Endothelial cell of umbilical vein (primary cell): ENCODE results near the gene SDHAF2.

ENCODE experiments used
- MYC ChIP-seq: IDR thresholded peaks from one replicate; pipeline ENCODE4 v1.6.1; 2011; ENCODE audit warnings: mild to moderate bottlenecking, low read depth, low read length
- POLR2AphosphoS5 ChIP-seq: IDR thresholded peaks from 2 replicates; pipeline ENCODE4 v1.6.1; 2012; ENCODE audit warnings: low read depth, mild to moderate bottlenecking, control low read depth, low read length, moderate library complexity; ENCODE audit not compliant: insufficient read depth
- TF ChIP-seq, protein P1 (sequence below), 2 donors: IDR thresholded peaks; 1 replicate in 1 of 2; 2 replicates in 1 of 2; pipeline ENCODE4 v1.5.1; 2011; ENCODE audit warnings: low read length in 2 of 2, mild to moderate bottlenecking in 2 of 2, moderate library complexity in 2 of 2, control low read depth in 1 of 2, inconsistent platforms in 1 of 2, low read depth in 1 of 2; ENCODE audit not compliant: insufficient read depth in 1 of 2; ENCODE audit errors: extremely low read depth in 1 of 2

DNA sequence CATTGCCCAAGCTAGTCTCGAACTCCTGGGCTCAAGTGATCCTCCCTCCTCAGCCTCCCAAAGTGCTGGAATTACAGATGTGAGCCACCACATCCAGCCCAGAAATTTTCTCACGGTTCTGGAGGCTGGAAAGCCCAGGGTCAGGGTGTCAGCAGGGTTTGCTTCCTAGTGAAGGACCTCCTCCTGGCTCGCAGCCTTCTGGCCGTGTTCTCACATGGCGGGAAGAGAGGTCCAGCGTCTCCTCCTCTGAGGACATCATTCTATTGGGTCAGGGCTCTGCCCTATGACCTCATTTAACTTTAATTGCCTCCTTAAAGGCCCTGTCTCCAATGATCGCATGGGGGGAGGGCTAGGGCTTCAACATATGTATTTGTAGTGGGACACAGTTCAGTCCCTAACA is 38.1 kb downstream of the SDHAF2 start:
- TF ChIP-seq, protein P1, sequence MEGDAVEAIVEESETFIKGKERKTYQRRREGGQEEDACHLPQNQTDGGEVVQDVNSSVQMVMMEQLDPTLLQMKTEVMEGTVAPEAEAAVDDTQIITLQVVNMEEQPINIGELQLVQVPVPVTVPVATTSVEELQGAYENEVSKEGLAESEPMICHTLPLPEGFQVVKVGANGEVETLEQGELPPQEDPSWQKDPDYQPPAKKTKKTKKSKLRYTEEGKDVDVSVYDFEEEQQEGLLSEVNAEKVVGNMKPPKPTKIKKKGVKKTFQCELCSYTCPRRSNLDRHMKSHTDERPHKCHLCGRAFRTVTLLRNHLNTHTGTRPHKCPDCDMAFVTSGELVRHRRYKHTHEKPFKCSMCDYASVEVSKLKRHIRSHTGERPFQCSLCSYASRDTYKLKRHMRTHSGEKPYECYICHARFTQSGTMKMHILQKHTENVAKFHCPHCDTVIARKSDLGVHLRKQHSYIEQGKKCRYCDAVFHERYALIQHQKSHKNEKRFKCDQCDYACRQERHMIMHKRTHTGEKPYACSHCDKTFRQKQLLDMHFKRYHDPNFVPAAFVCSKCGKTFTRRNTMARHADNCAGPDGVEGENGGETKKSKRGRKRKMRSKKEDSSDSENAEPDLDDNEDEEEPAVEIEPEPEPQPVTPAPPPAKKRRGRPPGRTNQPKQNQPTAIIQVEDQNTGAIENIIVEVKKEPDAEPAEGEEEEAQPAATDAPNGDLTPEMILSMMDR (IDR thresholded peaks at IDR 0.05; ENCODE audit: extremely low read depth in 1 of 2, insufficient read depth in 1 of 2, low read depth in 1 of 2, low read length in 2 of 2): no peak
- no peak for TF ChIP-seq MYC
- no peak for TF ChIP-seq POLR2AphosphoS5
